GM21367 (cell line): ENCODE results near the gene RIMBP2.

ENCODE experiments used
- ATAC-seq: cut with Tn5 transposase; IDR thresholded peaks from one replicate; pipeline ENCODE4 v1.9.1; 2021; ENCODE audit not compliant: unreplicated experiment

RIMBP2 gene

GRCh38 chr12:130520784-130521183 lies 195.3 kb downstream of the RIMBP2 start:
- no peak for ATAC-seq

DNA sequence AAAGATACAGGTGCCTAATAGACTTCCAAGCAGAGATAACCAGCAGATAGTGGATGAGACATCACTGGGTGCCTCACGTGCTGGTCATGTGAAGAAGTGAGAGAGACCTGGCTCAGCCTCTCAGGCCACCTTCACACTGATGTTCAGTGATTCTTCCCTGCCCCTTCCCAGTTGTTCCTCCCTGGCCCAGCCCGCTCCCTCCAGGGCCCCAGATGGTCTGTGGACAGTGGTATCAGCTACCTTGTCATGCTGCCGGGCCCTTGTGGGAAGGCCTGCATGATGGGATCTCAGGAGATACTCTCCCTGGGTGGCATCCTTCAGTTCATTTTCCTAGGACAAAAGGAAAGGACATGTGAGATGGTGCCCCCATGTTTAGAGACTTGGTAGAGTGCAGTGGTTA lies 198.5 kb downstream of the RIMBP2 start:
- ATAC-seq: no peak

DNA sequence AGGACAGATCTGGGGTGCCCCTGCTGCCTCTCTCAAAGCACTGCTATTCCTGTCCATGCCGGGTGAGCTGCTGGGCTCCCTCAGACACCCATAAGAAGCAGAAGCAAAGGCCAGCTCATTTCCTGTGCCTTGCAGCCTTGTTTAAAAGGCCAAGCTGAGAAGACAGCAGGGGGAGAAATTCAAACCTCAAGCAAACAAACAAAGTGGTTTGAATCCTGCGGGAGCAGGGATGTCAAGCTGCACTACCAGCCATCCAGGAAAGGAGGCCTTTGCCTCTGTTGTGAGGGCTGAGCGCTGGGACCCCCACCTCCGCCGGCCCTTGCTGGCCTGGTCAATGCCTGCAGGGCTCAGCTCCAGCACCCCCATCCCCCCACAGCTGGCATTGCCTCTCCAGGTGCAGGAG lies 201.9 kb downstream of the RIMBP2 start:
- no peak for ATAC-seq

GRCh38 chr12:130513556-130513955 lies 202.5 kb downstream of the RIMBP2 start:
- ATAC-seq: no peak

- ATAC-seq: no peak
Observed at GRCh38 chr12:130511285-130511684, 204.8 kb downstream of the RIMBP2 start.

GRCh38 chr12:130509454-130509853 lies 206.6 kb downstream of the RIMBP2 start:
- no peak for ATAC-seq

DNA sequence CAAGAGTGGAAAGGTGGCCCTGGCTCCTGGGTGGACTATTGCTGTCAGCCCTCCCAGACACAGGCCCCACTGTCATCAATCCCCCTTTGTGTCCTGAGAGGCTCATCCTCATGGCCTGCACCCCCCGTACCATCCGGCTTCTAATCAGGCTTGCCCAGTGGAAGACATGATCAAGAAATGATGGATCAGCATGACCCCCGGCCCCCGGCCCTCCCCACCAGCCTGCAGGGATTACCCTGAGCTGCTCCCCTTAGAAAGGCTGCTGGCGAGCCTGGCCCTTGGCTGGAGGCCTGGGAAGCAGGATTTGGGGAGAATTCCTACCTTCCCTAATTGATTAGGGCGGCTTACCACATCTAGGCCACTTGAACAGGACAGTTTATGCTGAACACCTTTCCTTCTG lies 207.3 kb downstream of the RIMBP2 start:
- ATAC-seq: no peak

DNA sequence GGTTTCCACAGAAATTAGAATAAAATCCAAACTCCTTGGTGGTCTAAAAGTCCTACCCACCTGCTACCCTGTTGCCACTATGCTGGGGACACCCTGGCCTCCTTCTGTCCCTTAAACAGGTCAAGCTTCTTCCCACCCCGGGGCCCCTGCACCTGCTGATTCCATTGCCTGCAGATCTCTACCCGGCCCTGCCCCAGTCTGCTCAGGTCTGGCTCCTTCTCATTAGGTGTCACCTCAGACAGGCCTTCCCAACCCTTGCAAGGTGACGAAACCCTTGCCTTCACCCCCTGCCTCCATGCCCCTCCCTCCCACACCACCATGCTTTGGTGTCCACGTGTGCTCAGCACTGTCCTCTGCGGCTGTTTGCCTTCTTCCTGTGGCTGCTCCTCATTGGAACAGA lies 207.8 kb downstream of the RIMBP2 start:
- ATAC-seq: no peak

DNA sequence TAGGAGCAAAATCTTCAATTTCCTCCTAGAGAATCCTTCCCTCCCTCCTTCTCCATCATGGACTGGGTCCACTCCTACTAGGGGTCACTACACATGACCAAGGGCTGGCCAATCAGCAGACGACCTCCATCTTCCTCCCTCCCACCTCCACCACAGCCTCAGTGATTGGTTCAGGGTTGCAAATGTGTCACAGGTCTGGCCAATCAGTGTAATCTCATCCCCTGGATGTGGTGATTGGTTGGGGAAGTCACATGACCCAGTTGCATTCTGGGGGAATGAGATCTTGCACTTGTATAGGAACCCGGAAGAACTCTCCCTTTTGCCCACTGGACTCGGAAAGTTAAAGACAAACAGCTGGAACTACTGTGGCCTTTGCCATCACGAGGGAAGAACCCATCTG lies 209.3 kb downstream of the RIMBP2 start:
- no peak for ATAC-seq

DNA sequence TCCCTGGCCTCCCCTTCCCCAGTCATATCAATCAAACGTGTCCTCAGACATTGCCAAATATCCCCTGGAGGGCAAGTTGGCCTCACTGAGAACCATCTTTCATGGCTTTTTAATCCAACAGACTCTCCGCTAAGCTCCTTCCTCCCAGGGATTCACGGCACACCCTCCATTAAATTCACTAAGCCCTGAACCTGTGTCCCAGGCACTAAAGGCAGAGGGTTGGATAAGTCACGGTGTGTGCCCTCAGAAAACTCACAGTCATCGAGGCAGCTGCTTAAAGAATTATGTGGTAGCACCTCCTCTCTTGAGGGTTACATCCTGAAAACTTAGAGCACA lies 211.3 kb downstream of the RIMBP2 start:
- no peak for ATAC-seq

- no peak for ATAC-seq
Observed at GRCh38 chr12:130504110-130504839, 211.8 kb downstream of the RIMBP2 start.

GRCh38 chr12:130501821-130502220 lies 214.3 kb downstream of the RIMBP2 start:
- ATAC-seq: no peak

DNA sequence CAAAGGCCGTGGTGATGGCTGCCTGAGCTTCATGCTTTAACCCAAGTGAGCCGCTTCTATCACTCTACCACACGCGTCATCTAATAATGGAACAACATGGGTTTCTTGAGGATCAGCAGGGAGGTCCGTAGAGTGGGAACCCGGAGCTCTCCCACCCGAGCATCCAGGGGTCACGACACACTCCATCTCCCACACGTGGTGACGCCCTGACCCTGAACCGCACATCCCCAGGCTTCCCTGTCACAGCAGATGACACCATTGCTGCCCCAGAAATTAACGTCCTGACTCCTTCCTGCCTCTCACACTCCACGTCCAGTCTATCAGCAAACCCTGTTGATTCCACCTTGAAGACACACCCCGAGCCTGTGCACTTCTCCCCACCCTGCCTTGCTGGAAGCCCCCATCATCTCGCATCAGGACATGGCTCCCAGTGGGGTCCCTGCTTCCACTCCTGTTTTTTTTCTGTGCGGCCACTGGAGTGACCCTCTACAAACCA lies 215.2 kb downstream of the RIMBP2 start:
- no peak for ATAC-seq

- no peak for ATAC-seq
Observed at GRCh38 chr12:130499474-130499873, 216.6 kb downstream of the RIMBP2 start.

GRCh38 chr12:130498589-130499385 lies 217.3 kb downstream of the RIMBP2 start:
- no peak for ATAC-seq

- no peak for ATAC-seq
Observed at GRCh38 chr12:130497991-130498390, 218.1 kb downstream of the RIMBP2 start.

DNA sequence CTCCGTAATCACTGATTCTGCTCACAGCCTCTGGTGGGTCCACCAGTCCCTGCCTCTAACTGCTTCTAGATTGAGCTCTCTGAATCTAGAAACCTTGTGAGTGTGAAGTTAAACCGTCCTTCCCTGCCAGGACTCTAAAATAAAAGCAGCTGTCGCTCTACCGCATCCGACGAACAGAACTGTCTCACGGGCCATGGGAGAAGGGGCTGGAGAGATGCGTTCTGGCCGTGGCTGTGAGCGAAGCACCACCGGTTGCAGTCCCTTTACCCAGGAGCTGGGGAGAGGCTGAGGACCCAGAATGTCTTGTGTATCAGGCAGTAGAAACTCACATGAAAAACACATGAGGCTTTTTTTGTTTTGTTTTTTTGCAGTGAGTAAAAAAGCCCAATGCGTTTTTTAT lies 218.8 kb downstream of the RIMBP2 start:
- ATAC-seq: no peak

GRCh38 chr12:130496516-130497120 lies 219.5 kb downstream of the RIMBP2 start:
- ATAC-seq: no peak

DNA sequence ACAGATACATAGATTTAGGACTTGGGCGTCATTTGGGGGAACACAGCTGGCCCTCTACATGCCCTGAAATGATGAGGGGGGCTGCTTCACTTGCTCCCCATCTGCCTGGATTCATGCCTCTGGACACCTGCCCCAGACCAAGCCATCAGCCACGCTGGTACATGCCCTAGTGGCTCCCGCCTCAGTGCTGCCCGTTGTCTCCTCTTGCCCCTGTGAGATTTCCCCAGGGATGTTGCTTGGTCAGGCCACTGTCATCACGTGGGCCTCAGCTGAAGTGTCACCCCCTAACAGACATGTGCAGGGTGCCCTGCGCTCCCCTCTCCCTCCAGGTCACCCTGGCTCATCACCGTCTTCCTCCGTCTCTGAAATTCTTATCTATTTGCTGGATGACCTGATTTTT lies 220.9 kb downstream of the RIMBP2 start:
- no peak for ATAC-seq

DNA sequence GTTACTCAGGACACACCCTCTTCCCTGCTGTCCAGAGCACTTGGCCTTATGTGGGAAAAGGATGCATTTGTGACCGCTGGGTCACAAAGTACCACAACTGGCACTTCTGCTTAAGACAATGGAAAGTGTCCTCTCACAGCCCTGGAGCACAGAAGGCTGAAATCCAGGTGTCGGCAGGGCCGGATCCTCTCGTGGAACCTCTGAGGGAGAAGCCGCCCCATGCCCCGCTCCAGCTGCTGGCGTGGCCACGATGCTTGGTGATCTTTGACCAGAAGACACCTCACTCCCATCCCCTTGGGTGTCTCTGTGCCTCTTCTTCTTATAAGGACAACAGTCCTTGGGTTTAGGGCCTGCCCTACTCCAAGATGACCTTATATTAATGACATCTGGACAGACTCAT lies 221.4 kb downstream of the RIMBP2 start:
- no peak for ATAC-seq

- ATAC-seq: no peak
Observed at GRCh38 chr12:130493951-130494350, 222.1 kb downstream of the RIMBP2 start.
